Tibial nerve (tissue), 4 donors: ENCODE data around the gene ZNF804B.

Experiments
- CTCF ChIP-seq, 5 experiments: fragments of 200-600 bp in 3 of 5; fragments of 450-650 bp in 2 of 5; sonication (generic) in 3 of 5; IDR thresholded peaks; one replicate each; pipeline ENCODE4 v1.5.1; 2016 to 2019; ENCODE audit warnings: antibody characterized with exemption in 5 of 5, mild to moderate bottlenecking in 3 of 5, moderate library complexity in 2 of 5
- EP300 ChIP-seq, 2 donors: sonication (generic); formaldehyde crosslinking; IDR thresholded peaks; one replicate each; pipeline ENCODE4 v1.6.1; 2017; ENCODE audit warnings: antibody characterized with exemption in 2 of 2, mild to moderate bottlenecking in 1 of 2

- TF ChIP-seq CTCF (IDR thresholded peaks at IDR 0.05) (no peak), EP300 (IDR thresholded peaks at IDR 0.05) (no peak)
These were observed 204.9 kb downstream of the ZNF804B start for GRCh38 chr7:88964418-88964817.
